HG03280 (cell line): ENCODE results near the gene PRICKLE2.

Experiments
- ATAC-seq: cut with Tn5 transposase; IDR thresholded peaks from one replicate; pipeline ENCODE4 v1.9.1; 2021; ENCODE audit warnings: mild to moderate bottlenecking, moderate library complexity; ENCODE audit not compliant: unreplicated experiment

Gene PRICKLE2, protein sequence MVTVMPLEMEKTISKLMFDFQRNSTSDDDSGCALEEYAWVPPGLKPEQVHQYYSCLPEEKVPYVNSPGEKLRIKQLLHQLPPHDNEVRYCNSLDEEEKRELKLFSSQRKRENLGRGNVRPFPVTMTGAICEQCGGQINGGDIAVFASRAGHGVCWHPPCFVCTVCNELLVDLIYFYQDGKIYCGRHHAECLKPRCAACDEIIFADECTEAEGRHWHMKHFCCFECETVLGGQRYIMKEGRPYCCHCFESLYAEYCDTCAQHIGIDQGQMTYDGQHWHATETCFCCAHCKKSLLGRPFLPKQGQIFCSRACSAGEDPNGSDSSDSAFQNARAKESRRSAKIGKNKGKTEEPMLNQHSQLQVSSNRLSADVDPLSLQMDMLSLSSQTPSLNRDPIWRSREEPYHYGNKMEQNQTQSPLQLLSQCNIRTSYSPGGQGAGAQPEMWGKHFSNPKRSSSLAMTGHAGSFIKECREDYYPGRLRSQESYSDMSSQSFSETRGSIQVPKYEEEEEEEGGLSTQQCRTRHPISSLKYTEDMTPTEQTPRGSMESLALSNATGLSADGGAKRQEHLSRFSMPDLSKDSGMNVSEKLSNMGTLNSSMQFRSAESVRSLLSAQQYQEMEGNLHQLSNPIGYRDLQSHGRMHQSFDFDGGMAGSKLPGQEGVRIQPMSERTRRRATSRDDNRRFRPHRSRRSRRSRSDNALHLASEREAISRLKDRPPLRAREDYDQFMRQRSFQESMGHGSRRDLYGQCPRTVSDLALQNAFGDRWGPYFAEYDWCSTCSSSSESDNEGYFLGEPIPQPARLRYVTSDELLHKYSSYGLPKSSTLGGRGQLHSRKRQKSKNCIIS

DNA sequence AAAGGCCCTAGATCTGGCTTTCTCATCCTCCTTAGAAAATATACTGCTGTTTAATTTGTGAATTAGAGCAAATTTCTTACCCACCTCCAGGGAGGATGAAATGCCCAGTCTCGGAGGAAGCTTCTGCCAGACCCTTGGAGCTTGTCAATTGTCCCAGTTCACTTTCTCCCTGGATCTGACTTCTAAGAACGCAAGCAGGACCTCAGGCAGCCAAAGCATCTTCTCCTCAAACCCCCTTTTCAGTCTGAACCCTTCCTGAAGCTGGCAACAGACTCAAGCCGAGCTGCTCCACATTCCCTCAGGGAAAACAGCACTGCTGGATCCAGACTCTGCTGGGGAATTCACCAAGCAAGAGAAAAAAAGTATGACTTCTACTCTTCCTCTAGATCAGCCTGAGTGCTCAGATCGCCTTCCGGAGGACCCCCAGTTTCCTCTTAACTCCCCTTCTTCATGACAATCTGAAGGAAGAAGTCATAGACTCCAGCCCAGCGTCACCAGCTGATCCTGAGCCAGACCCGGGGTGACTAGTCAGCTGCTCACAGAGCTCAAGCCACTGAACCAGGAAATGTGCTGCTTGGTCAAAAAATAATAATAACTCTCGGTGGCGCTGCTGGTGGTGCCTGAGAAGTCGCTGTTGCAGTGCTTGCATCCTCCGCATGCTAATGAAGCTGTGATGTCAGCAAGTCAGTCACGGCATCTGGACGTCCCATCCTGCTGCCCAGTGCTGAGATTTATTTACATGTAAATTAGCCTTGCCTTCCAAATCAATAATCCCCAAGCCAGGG lies at the start of gene PRICKLE2:
Gene PRICKLE2, minus strand, starts transcription at position 641 of the 785 bp plus-strand sequence. CDS start 26,539 bp downstream, outside the sequence.
- ATAC-seq: peak; percentile 98

DNA sequence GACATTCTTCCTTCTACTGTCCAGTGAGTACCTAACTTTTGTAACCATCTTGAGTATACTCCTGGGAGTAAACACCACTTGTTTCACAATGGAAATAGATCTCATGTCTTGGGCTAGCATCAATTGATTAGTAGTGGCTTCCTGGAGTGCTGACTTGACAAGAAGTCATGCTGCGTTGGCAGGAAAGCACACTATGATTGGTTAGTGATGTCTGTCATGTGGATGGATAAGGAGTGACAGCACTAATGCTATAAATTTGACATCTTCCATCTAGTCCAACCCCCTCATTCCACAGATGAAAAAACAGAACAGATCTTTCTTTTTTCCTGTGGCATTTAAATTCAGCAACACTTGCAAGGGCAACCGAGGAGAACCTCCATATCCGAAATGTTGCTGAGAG lies 47.6 kb upstream of the PRICKLE2 start:
- no peak for ATAC-seq

DNA sequence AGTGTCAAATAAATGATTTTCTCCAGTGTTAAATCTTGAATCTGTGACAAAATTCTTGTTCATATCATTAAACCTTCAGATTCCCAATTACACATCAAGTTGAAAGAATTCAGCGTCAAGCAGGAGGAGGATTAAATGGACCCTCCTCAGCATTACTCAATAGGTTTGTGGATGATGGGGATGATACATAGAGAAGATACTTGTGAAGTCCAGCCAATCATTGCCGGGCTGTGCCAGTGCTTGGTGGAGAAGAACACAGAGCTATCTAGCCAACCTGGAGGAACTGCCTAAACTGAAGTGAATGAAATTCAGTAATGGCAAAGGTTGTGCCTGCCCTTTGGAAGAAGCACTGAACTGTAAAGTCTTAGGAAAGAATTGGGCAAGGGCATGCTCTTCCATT lies 47.0 kb upstream of the PRICKLE2 start:
- ATAC-seq: no peak

DNA sequence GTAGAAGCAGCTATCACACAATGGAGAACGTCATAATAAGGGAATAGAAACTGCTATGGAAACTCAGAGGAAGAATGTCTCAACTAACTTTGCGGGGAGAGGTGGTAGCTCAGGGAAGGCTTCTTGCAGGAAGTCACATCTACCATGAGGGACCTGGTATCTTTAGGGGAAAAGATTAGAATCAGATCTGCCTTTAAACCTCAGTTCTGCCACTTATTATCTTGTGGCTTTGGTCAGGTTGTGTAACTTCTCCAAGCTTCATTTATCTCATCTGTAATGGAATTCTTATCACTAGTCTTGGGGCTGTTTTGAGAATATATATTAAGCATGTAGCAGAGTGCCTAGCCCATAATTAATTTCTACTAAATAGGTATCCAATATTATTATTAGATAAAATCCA lies 46.4 kb upstream of the PRICKLE2 start:
- no peak for ATAC-seq

DNA sequence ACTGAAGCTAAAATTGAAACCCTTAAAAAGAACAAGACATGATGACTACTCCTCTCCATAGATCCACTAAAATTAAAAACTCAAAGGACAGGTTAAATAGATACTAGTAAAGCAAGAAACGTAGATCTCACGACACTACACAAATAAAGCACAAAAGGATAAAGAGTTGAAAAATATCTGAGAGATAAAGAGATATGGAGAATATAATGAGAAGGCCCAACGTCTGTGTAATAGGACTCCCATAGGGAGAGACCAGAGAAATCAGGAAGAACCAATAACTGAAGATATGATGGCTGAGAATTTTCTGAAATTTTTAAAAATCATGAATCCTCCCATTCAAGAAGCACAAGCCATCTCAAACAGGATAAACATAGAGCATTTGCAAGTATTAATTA lies 45.6 kb upstream of the PRICKLE2 start:
- ATAC-seq: no peak

DNA sequence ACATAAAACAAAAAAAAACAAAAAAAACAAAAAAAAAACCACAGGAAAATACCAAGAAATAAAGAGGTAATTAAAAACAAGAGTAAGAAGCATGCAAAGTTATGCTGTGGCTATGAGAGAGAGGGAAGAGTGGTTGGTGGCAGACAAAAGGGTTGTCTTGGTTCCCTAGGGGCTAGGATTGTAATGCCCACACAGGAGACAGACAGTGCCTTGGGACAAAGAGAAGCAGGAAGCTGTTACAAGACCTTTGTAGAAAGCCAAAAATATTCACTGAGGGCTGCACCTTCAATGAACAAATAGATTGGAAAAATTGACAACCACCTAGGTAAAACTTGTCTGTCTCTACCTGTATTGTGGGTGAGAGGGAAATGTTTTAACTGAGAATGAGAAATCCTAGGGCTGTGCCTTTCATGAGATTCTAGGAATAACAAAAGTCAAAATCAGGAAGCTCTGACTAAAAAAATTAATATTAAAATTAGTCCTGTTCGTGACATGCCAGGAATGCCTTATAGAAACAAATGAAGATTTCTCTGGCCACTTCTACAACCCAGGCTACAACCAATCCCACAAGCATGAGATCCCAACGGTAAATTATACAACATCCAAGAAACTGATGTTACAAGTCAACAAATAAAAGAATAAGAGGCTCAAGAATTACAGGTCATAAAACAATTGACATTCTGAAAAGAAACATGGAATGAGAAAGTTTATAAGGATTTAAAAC lies 45.0 kb upstream of the PRICKLE2 start:
- no peak for ATAC-seq

DNA sequence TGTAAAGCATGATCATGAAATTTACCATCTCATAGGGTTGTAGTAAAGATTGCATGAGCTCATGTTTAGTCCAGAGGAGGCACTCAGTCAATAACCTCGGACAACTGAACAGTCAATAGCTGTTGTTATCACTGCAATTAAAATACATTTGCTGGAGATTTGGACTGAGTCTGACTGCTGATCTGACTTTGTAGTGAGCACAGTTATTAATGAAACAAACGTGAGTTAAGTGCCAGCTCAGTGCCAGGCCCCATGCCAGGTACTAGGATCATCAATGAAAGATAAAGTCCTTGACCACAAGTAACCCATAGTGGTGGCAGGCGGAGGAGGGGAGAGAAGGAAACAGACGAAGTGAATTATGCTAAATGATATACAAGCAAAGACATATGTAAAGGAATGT lies 43.7 kb upstream of the PRICKLE2 start:
- no peak for ATAC-seq

DNA sequence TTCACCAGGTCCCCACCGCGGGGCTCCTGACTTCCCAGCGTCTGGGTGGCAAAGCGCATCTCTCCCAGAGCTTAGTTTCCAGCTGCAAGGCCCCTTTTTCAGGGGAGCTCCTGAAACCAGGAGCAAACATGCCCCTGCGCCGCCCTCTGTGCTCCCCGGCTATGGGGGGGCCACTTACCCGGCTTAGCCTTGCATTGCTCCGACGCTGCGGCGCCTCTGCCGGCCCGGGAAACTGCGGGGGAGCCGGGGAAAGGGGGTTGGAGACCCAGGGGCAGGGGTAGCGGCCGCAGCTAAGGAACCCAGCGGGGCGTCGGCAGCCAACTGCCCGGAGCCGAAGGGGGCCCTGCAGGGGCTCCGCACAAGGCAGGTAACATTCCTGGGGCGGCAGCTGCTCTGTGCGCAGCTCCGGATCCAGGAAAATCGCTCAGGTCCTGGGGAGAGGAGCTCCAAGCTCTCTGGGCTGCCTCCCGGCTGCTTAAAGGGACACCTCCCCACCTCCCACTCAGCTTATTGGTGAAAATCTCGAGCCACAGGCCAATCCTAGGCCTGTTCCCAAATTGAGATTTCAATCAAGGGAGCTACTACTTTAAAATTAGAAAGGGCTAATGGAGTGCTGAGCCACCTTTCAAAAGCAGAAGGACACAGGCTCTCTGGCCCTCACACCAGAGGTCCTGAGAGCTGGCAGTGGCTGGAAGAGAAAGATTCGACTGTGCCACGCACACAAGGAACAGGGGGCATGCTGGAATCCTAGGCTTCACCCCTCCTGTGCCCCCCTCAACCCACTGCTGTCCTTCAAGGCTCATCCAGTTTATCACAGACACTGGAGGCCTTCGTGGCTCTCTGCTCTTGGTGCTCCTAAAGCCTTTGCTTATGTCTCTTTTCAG lies 42.7 kb upstream of the PRICKLE2 start:
- ATAC-seq: no peak

DNA sequence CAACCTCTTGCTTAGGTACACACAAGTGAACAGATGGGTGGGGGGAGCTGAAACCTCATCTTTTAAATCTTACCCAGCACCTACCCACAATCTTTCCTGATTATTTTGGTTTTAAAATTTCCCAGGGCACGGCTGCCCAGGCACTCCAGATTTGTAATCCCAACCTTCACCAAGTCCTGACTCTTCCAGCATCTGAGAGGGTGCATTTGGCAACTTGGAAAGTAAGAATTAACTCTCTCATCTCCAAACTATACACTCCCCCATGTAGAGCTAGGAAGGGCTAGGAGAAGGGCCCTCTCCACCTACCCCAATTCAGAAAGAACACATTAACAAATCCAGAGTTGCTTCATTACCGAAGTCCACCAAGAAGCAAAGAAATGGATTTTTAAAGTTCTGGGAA lies 41.7 kb upstream of the PRICKLE2 start:
- ATAC-seq: no peak

DNA sequence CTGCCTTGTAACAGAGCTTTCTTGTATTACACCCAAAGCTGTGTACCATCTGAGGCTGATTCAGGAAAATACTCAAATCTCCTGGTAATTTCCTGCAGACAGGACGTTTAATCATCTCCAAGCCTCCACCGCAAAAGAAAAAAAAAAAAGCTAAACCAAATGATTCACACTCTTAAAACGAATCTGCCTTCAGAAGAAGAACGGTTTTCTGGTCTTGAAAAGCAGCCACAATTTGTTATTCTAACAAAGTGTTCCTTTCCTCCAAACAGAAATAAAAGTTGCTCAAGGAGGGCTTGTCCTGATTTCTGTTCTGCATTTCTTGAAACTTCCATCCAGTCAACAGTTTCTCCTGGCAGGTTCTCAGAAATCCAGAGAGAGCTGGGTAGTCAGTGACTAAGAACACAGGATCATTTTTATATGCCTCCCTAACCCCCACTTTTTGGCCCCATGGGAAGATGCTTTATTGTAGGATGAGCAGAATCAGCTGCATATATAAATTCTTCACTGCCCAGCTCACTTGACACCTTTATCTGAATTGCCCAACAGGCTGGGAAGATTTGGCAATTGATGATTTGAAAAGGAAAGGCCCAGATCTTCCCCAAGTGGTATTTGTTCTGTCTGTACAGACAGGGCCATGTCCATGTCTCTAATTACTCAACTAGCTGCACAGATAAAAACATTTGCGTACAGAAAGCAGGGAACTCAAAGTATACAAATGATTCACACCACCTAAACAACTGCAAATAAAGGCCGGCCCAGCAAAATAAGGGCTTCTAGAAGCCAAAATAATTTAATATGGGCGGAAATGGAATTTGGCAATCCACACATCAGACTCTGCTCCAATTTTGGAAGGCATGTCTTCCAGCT lies 41.0 kb upstream of the PRICKLE2 start:
- no peak for ATAC-seq

DNA sequence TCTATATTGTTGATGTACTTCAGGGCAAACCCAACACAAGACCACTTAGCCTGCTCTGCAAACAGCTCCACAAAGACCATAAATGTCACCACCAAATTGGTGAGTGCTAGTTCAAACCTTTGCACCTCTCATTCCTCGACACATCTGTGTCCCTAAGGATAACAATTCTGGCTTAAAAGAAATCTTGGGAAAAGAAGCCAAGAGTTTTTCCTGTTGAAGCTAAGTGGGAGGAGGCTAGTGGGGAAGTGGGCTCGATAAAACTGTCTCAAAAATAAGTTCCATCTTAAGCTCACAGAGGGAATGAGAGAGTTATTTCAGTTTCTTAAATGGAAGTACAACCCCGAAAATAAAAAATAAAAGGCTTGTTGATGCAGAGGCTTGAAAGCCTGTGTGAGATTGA lies 40.4 kb upstream of the PRICKLE2 start:
- ATAC-seq: no peak

DNA sequence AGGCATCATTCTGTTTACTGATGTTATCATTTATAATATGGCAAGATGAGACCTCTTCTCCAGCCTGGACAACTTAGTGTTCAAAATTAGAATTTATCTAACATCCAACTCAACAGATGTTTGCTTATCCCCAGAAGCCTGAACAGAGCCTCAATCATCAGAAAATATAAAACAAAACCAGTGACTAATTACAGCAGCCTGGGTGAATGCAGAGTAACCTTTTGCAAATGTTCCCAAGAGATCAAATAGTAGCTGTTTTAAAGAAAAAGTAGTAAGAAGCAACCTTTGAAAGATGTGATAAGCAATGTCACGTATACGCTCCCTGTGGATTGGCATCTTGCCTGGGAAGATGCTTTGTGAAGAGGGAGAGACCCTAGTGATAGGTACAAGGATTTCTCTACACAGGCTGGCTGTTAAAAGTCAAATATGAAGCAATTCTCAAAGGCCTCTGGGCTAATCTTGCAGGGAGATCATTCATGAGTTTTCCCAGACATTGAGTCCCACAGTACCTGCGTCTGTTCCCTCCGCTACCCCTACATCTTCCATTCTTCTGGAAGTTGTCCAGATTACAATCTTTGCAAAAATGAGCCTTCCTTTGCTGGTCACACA lies 39.3 kb upstream of the PRICKLE2 start:
- ATAC-seq: no peak

DNA sequence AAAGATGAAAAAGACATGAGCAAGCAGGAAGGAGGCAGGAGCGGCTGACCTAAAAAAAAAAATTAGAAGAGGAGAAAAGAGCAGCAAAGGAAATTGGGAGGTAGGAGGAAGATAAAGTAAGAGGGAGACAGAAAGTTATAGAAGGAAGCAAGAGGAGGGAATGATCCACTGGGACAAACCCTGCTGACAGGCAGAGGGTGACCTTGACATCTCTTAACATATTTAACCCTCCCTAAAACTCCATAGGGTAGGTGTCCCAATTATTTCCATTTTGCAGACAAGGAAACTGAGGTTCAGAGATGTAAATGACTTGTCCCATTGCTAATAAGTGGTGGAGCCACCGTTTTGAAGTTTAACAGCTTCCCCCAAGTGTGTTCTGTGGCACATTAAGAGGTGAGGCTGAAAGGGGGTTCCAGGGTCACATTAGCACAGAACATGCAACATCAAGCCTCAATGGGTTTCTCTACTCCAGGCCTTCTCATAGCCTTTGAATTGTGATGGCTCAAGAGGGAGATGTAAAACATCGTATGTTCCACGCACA lies 37.4 kb upstream of the PRICKLE2 start:
- no peak for ATAC-seq

DNA sequence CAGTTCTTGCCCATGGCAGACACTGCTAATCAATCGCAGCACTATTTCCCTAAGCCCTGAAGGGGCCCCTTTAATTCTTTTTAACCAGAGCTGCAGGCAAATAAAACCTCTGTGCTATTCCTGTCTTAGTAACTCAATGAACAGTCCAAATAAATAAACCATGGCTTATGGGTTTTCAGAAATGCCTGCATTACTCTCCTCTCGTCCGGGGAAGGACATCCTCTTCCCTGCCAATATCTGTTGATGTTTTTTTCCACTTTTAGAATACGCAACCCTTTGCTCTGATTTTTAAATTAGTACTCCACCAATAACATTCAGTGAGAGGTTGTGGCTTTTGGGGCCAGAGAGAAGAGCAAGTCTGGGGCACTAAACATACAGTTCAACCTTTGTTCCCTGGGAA lies 35.2 kb upstream of the PRICKLE2 start:
- ATAC-seq: no peak

DNA sequence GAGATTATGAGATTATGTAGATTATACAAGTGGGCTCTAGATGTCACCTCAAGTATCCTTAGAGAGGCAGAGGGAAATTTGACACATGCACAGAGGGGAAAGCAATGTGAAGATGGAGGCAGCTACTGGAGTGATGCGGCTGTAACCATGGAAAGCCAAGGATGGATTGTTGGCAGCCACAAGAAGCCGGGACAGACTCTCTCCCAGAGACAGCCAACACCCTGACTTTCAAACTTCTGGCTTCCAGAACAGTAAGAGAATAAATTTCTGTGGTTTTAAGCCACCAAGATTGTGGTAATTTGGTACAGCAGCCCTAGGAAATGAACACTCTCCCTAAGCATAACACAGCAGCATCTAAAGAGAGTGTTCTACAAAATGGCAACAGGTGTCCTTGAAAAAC lies 34.4 kb upstream of the PRICKLE2 start:
- no peak for ATAC-seq

DNA sequence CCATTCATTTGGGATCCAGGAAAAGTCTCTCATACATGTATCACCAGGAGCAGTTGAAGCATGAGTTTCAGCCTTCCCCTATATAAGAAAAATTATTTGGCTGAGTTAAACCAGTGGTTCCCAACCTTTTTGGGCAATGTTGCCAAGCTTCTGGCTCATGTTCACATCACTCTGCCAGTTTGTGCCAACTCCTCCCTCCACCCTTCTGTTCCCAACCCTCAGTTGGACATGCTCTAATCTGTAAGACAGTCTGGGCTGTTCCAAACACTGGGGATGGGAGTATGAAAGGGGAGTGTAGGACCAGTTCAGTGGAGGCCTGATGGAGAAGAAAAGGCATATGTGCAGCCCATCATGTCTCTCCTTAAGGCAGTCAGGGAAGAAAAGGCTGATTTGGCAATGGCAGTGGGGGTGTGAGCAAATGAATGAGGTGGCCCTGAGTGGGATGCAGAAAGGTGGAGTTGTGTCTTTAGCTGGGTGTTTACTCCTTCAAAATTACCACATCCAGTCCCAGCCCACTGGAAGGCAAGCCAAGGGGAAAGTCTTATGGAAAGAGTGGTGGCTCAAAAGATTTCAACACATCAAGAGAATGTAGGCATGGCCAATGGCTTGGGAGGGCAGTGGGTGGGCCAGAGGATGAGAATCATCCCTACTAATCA lies 32.0 kb upstream of the PRICKLE2 start:
- no peak for ATAC-seq

DNA sequence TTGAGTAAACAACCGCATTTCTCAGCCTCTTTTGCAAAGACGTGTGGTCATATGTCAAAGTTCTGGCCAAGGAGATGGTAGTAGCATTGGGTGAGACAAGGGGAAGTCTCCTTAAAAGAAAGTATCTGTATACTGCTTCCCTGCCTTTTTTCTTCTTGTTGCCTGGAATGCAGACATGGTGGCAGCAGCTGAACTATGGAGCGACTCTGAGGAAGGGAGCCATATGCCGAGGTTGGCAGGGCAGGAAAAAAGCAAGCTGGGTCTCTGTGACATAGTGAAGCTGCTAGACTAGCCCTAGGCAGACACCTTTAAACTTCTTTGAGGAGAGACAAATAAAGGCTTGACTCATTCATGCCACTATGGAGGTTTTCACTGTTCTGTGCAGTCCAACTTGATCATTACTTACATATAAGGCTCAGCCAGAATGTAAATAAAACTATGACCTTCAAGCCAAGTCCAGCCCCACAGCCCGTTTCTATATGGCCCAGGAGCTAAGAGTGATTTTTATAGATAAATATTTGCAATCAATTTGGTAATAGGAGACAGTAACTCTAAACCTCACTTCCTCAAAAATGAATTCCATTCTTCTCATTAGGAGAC lies 30.6 kb upstream of the PRICKLE2 start:
- no peak for ATAC-seq
